GM21390 (cell line): ENCODE data around the gene RFX3.
A peak's percentile ranks its signal among the peaks of the same experiment; 100 is the strongest.

ENCODE experiments used
- ATAC-seq: cut with Tn5 transposase; IDR thresholded peaks from one replicate; pipeline ENCODE4 v1.9.1; 2021; ENCODE audit not compliant: unreplicated experiment

The RFX3 gene

DNA sequence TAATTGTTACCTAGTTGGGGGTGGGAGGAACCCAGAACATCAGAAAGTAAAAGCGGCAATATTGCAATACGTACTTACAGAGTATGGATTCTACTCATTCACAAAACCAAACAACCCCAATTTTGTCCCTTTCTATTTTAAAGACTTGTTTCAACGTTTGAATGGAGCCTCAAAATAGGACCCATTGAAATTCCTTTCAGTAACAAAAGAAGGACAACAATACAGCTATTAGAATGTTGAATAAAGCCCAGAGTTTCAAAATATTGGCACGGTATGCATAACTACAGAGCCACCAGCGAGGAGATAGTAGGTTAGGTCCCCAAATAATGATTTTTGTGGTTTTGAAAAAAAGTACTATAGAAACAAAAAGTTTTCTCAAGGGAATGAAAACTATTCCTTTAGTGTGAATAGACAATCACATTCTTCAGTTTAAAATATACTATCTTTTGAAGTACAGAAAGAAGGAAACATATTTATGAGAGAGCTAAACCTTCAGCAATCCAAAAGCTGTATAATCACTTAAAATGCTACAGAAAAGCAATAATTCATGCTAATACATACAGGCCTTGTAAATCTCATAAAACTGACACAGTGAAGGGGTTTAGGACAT, 235.5 kb downstream of the RFX3 start:
- no peak for ATAC-seq

DNA sequence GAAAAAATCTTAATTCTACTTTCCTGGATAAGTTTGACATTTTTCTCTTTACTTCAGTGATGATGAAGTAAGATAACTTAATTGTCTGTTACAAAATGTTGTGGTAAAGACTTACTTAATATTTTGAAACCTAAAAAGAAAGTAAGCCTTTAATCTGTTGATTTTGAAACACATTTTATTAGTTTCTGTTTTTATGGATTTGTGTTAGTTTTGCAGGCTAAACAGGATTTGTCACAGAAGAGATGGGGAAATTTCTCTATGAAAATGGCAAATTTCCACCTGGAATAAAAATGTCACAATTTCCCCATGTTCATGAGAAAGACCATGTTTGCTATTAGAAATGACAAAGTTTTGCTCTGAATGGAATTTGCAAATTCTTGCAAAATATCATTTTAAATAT, 237.1 kb downstream of the RFX3 start:
- no peak for ATAC-seq

DNA sequence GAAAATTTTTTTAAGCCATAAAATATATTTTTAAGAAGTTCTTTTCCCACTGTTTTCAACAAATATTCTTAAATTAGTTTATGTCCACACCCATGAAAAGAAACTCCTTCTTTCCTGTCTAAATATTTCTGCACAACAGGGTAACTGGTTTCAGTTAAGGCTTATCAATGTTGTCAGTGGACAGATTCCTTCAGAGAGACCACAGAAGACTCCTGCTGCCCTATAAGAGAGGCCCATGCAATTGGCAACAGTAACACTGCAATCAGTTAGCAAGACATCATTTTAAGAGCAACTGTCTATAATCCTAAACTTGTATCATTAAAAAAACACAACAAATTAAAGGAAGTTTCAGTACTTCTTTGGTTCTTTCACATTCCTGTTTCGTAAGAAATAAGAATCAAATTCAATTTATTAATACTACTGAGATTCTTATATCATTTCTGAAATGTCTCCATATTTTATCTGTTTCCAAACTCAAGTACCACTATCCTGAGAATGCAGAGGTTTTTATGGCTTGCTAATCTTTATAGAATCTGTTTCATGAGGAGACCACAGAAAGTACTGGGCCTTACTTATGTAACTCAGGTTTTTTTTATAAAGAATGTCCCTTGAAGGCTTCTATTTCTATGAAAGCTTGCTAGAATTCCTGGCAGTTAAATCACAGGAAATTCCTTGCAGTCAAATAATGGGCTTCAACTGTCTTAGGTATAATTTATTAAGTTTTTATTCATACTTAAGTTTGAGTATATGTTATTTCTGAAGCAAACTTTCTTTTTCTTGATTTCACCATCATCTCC, 240.2 kb downstream of the RFX3 start:
- no peak for ATAC-seq

DNA sequence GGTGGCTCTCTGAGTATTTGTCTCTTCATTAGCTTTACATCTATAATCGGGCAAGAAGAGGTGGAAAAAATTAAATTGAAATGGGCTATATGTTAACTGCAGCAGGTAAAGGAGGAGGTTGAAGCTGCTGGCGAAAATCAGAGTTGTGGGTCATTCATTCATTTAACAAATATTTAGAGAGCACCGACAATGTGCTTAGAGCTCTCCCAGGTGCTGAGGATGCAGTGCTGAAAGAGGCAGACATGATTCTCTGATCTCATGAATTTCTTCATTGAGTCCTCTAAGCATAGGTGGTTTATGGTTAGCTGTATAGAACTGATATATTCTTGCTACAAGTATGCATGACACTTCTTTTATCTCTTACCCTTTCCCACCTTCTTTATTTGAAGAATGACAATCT, 243.4 kb downstream of the RFX3 start:
- ATAC-seq = no peak

DNA sequence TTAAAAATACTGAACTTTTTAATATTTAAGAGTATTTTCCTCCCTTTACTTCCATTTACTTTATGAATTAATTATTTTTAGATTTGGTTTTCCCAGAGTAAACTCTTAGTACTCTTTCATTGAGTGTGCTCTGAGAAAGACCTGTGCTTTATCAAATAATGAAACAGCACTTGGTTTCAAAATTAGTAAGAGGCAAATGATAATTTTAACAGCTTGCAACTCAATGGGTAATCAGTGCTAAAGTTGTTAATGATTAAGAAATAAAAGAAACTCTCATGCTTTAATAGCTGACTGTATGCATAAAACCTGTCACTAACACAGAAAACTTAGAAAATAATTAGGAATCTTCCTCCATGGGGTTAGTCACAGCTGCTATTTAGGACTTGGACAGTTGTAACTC, 244.4 kb downstream of the RFX3 start:
- peak; percentile 76 for ATAC-seq

DNA sequence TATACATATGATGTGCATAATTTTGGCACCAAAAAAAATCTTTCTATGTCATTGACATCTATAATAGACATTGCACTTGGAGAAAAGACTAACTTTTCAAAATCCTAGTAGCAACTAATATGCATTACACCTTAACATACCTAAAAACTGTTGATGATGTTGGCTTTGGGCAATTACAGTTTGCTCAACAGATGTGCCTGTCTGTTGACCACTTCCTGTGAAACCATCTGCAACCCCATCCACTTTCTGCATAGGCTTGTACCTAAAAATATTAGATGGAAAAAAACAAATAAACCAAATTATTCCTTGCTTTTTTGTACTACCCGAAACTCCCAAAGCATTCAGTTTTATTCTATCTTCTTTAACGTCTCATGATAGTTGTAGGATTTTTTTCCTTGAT, 248.6 kb downstream of the RFX3 start:
- ATAC-seq = no peak

DNA sequence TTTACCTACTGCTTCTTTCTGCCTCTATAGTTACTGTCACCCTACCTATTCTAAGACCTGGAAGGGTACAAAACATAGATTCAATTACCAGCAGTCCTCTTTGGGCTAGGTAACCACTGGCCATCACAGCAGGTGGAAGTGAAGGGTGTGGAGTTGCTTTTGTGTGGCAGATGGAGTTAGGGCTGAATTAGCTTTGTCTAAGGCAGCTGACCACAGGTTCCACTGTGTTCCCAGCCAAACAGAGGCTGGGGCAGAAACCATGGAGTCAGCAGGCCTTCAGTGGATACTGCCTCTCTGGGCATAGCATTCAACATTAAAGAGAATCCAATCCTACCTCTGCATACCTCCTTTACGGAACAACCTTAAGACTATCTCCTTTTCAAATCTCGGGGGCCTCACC, 254.2 kb downstream of the RFX3 start:
- no peak for ATAC-seq

DNA sequence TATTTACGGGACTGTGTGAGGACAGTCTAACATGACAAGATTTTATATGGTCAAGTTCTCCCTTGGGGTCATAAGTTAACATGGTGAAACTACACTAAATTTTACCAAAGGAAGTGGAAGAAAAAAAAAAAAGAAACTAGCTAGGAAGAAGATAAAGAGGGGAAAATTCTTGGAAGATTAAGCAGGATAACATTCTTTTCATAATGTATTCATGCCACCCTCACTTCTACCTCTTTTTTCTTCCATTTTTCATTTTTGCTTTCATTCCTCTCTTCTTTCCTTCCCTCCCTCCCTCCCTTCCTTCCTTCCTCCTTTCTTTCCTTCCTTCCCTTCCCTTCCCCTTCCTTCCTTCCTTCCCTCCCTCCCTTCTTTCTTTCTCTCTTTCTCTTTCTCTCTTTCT, 254.6 kb downstream of the RFX3 start:
- no peak for ATAC-seq

DNA sequence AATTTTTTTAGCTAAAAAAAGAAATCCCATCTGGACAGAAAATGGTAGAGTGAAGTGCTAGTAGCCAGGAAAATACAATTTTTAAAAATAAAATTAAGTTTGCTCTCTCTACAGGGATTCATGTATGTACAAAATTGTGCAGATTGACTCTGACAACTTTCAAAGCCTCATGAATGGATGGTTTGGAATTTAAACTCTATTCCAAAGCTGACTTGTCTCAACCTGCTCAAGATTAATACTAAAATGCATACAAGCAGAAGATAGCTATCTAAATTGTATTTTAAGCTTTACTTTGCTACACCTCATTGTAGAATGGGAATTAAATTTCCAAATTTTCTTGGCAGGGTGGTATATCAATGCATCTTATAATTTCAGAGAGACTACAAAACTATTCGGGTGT, 257.6 kb downstream of the RFX3 start:
- ATAC-seq = no peak

DNA sequence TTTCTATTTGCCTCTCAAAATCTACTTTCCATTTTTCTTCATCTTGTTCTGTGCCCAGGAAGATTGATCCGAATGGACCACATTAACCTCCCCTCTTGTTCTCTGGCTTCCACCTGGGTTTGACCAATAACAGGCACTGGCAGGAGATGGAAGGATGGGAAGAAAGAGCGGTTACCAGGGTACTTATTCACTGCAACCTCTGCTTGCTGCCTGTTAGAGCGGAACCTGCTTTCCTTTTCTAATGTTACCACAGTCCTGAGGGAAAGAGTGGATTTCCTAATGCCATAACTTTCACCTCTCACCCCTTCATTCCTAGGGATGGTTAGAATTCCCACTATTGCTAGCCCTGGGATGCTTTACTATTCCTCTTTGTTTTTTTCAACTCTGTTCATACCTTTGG, 262.1 kb downstream of the RFX3 start:
- no peak for ATAC-seq

DNA sequence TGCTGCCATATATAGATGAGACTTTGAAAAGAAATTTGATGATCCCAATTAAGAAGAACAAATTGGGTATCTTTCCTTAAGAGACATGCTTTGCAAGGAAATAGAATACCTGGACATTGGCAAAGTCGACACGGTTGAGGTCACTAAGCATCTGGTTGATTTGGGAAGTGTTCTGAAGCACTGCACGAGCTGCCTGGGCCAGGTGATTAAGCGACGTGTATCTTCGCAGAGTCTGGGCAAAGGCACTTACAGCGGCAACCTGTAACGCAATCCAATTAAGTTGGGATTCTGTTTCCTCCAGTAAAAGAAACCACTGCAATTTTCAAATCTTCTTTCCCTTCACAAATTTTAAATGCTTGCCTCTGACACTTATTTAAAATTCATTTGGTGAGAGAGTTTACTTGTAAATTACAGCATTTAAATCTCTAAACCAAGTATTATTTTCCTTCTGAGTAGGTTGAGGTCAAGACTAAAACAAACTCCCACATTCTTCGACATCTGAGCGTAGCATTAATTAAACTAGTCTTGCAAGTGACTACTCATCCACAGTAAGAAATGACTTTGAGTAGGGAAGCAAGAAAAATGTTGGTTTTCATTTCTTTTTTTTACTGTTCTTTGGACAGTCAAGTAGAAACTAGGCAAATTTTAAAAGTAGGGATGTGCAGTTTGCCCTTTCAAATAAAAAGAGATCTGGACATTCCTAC, 262.8 kb downstream of the RFX3 start:
- ATAC-seq = no peak

DNA sequence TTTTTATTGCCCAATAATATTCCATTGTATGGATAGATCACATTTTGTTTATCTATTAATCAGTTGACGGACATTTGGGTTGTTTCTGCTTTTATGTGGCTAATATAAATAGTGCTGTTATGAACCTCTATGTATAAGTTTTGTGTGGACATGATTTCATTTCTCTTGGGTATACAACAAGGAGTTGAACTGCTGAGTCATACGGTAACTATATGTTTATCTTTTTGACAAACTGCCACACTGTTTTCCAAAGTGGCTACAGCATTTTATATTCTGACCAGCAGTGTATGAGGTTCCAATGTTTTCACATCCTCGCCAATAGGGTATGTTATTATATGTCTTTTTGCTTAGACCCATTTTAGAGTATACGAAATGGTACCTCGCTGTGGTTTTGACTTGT, 264.3 kb downstream of the RFX3 start:
- no peak for ATAC-seq

DNA sequence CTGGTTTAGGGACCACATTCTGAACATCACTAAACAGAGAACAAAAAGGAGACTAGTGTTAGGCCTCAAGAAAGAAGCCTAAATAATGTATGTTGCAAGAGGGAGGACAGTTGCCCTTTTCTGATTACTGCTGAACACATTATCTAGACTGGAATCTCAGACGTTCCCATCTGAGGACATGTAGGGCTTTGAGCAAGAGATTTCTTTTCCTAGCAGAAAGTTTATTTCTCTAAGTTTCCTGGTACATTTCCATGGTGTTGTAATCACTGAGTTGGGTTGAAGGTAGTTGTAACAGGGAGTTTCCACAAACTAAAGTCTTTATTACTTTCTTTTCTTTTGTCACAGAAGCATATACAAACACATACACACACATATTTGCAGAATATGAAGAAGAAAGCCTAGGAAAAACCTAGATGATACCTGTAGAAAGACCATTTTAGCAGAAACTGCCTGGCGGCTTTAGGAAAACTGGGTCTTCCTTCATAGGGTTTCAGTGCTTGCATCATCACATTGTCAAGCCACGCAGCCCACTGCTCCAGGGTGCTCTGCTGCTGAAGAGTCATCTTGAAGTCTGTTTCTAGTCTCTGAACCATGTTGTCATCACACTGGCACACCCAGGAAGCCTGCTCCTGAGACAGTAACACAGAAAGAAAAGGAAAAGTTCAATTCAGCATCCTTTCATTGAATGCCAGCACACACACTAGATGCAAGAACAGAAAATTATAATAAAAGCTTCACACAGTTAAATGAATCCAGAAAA, 269.1 kb downstream of the RFX3 start:
- ATAC-seq = no peak

DNA sequence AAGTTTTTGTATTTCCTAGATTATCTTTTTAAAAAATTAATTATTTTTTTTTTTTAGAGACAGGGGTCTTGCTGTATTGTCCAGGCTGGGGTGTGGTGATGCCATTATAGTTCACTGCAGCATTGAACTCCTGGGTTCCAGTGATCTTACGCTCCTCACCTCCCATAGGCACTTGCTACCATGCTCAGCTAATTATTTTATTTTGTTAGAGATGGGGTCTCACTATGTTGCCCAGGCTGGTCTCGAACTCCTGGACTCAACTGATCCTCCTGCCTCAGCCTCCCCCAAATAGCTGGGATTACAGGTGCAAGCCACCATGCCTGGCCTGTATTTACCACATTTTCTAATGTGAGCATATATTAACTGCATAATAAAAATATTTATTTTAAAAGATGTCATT, 274.5 kb downstream of the RFX3 start:
- no peak for ATAC-seq

DNA sequence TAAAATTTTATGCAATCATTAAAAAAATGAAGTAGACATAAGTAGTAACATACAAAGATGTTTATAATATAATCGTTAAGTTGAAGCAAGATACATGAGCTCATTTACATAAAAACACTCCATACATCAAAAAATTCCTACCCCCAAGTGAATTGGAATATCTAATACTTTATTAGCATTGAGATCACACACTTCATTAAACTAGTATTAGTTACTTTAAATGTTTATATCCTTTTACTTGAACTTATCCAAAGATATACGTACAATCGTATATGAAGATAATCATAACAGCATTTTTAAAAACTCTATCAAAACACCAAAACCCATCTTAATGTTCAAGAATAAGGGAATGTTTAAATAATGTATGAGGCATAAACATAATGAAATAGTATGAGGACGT, 275.1 kb downstream of the RFX3 start:
- no peak for ATAC-seq

DNA sequence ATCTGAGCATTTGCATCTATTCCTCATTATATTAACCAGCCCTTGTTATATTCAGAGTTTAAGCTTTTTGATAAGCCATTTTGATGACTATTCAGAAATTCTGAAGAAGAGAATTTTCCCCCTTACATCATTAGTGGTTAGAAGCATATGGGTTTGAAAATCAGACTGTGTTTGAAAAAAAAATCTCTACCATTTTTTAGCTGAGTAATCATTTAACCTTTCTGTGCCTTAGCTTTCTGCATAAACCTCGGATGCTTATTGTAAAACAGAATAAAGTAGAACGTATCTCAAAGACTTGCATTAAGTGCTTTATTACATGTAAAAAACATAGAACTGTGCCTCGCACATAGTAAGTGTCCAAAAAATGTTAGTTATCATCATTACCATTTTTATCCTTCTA, 278.6 kb downstream of the RFX3 start:
- no peak for ATAC-seq

DNA sequence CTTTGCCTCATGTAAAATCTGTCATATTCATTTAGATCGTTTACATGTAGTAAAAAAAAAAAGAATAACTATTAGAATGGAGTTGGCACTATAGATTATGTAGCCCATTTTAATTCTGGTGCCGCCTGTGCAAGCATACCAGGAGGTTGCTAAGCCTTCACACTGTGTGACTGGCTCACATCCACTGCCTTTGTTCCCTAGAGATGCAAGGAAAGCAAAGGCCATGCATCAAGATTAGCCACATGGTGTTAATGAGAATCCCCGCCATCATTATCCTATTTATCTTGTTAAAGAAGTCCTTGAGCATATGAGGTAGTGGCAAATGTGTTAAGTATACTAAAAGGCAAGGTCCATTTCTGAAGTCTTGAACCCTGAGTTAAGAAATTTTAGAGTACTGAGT, 279.6 kb downstream of the RFX3 start:
- ATAC-seq = no peak

DNA sequence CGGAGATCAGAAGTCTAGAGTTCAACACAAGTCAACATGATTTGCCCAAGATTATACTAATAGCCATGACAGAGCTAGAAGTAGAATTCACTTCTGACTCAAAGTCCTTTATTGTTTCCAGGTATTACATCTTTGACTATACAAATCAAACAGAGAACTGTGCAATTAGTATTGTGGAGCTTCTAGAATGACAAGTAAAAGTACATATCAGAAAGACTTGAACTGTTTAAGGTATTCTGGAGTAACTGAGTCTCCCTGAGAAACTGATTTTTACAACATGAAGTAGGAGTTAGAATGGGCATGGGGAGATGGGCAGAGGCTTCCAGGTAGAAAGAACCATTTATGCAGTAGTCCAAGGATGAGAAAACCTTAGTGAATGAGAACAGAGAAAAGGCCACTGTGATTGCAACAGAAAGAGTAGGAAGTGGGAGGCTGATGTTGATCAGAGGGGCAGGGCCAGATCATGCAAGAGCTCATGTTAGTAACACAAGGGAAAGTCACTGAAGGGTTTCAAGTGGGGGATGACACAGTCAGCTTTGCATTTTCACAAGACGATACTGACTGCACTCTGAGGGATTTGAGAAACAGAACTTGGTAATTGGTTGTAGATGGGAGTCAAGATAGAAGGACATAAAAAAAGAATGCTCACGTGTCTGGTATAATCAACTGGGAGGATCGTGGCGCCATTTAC, 280.7 kb downstream of the RFX3 start:
- ATAC-seq = peak; percentile 84

DNA sequence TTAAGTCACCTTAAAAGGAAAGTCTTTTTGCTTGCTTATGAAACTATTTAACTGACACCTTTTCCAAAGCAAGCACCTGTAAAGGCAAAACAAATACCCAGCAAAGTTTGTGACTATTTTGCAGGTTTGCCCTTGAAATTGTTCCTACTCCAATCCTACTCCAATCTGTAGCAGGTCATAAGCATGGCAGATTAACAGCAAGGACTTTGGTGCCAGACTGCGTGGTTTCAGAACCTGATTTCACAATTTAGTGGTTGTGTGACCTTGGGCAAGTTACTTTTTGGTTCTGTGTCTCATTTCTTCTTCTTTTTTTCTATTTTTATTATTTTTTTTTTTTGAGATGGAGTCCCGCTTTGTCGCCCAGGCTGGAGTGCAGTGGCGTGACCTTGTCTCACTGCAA, 282.1 kb downstream of the RFX3 start:
- no peak for ATAC-seq

DNA sequence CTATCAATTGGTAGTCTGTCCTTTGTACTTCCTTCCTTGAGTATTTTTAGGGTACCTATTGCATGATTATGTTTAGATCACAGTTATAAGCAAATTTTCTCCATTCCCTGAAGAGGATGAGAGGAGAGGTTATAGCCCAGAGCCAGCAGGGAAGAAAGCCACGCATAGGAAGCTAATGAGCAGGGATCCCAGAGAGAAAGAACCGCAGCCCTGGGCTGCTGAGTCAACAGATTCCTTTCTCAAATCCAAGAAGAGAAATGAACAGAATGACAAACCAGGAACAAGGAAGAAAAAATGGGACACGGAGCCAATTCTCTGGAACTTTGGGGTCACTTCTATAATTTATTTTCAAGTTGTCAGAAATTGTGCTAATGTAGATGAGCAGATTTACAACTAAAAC, 284.5 kb downstream of the RFX3 start:
- ATAC-seq = no peak

DNA sequence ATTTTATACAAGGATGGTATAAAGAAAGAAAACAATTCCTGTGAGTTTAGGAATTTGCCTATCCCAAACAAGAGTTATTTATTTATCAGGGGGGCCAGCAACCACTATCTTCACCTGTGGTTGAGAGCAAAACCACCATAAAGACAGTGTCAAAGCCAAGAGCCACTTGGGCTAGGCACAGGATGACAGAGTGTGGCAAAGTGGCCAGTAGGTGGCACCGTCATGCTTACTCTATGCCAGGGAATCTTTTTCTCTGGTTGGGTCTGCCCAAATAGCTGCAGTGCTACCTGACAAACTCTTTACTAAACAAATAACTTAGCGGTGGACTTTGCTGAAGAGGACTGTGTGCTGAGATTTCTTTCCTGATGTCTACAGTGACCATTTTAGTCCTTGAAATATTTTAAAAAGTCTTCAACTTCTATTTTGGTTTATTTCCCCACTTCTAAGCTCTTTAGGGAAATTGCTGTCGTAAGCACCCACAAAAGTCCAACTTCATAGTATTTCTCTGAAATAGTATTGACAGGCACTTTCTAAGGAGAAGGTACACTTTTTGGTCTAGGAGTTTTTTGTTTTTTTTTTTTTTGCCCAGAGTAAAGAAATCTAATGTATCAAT, 285.0 kb downstream of the RFX3 start:
- peak; percentile 90 for ATAC-seq
